Stimulated activated CD8-positive, alpha-beta memory T cell treated with anti-CD3 and anti-CD28 coated beads, Interleukin-7, amount 100 ng/mL, for 1 hour (primary cell): ENCODE data around the gene DHRS1.
"Not testable (repeated sequence)": the region's sequence is repeated elsewhere in the genome, so short reads cannot be mapped to it uniquely, and the experiment has no call there.

Experiments
- DNase-seq, 2 donors: peaks; one replicate each; pipeline ENCODE4 v3.0.0-alpha.2; 2020; ENCODE audit warnings: low read depth in 2 of 2

Gene DHRS1

GRCh38 chr14:24327914-24328313 is 28.3 kb upstream of the DHRS1 start:
- not testable (repeated sequence) for DNase-seq

GRCh38 chr14:24327303-24327702 is 27.7 kb upstream of the DHRS1 start:
- no peak for DNase-seq

- DNase-seq: no peak
Measured at GRCh38 chr14:24325963-24326362, 26.4 kb upstream of the DHRS1 start.

- DNase-seq: no peak
Measured at GRCh38 chr14:24325041-24325530, 25.5 kb upstream of the DHRS1 start.

- DNase-seq: no peak
Measured at GRCh38 chr14:24324024-24324423, 24.4 kb upstream of the DHRS1 start.

GRCh38 chr14:24323341-24323740 is 23.8 kb upstream of the DHRS1 start:
- no peak for DNase-seq

GRCh38 chr14:24322672-24323071 is 23.1 kb upstream of the DHRS1 start:
- no peak for DNase-seq

GRCh38 chr14:24321212-24321975 is 21.8 kb upstream of the DHRS1 start:
- no peak for DNase-seq

GRCh38 chr14:24317141-24317928 is 17.8 kb upstream of the DHRS1 start:
- DNase-seq: no peak

- DNase-seq: no peak
Measured at GRCh38 chr14:24316597-24316950, 17.0 kb upstream of the DHRS1 start.

GRCh38 chr14:24315807-24316596 is 16.4 kb upstream of the DHRS1 start:
- DNase-seq: no peak

- DNase-seq: no peak
Measured at GRCh38 chr14:24315243-24315806, 15.7 kb upstream of the DHRS1 start.

GRCh38 chr14:24314377-24315193 is 15.0 kb upstream of the DHRS1 start:
- DNase-seq: no peak

- no peak for DNase-seq
Measured at GRCh38 chr14:24313913-24314312, 14.3 kb upstream of the DHRS1 start.

- no peak for DNase-seq
Measured at GRCh38 chr14:24312736-24313507, 13.3 kb upstream of the DHRS1 start.

- no peak for DNase-seq
Measured at GRCh38 chr14:24311837-24312615, 12.4 kb upstream of the DHRS1 start.

GRCh38 chr14:24310646-24311604 is 11.3 kb upstream of the DHRS1 start, which contains the start of gene LTB4R:
Gene LTB4R (plus strand): TSS chr14:24311502. CDS start chr14:24315652, 4,150 bp downstream.
- no peak for DNase-seq

- no peak for DNase-seq
Measured at GRCh38 chr14:24310265-24310645, 10.7 kb upstream of the DHRS1 start.
